ENCODE results near the gene MBD6.

The MBD6 gene

GRCh38 chr12:57536597-57536942 lies 13.9 kb downstream of the MBD6 start:
- no peak for DNase-seq (ENCODE audit: extremely low read depth, low read depth)
- no peak overlapping the region for H3K4me3 ChIP-seq (replicated peaks; ENCODE audit: low read depth, low read length)
- TF ChIP-seq, protein P1, sequence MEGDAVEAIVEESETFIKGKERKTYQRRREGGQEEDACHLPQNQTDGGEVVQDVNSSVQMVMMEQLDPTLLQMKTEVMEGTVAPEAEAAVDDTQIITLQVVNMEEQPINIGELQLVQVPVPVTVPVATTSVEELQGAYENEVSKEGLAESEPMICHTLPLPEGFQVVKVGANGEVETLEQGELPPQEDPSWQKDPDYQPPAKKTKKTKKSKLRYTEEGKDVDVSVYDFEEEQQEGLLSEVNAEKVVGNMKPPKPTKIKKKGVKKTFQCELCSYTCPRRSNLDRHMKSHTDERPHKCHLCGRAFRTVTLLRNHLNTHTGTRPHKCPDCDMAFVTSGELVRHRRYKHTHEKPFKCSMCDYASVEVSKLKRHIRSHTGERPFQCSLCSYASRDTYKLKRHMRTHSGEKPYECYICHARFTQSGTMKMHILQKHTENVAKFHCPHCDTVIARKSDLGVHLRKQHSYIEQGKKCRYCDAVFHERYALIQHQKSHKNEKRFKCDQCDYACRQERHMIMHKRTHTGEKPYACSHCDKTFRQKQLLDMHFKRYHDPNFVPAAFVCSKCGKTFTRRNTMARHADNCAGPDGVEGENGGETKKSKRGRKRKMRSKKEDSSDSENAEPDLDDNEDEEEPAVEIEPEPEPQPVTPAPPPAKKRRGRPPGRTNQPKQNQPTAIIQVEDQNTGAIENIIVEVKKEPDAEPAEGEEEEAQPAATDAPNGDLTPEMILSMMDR (IDR thresholded peaks at IDR 0.05; ENCODE audit: low read depth, low read length, missing control alignments): no peak

DNA sequence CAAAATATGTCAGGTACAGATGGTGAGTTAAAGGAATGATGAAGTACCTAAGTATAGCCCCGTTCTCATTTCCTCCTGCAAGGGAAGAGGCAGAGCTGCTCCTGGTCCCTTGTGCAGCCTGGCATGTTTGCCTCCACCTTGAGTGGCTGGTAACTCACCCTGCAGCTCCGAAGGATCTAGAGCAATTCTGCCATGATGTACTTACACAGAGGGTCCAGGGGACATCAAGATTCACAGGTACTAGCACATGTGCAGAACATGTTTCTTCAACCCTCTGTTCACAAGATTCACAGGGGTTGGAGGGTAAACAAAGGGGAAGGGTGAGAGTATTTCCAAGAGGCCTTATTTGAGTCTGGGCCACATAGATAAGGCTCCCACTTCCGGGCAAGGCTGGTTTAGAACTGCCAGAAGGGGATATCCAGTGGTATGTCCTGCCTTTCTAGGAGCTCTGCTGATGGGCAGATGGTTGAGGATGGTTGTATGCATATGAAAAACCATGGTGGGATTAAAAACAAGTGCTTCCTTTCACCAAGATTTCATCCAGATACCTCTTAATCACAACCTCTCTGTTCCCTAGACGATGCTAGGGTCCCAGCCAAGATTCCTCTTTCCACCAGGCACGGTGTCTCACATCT lies 16.6 kb downstream of the MBD6 start:
- no peak for DNase-seq (ENCODE audit: extremely low read depth, low read depth)
- TF ChIP-seq, protein P1 (IDR thresholded peaks at IDR 0.05; ENCODE audit: low read depth, low read length, missing control alignments): no peak
- no peak overlapping the region for H3K4me3 ChIP-seq (replicated peaks; ENCODE audit: low read depth, low read length)

GRCh38 chr12:57541001-57541400 lies 18.4 kb downstream of the MBD6 start:
- DNase-seq (ENCODE audit: extremely low read depth, low read depth): no peak
- H3K4me3 ChIP-seq (replicated peaks; ENCODE audit: low read depth, low read length): no peak overlapping the region
- TF ChIP-seq, protein P1 (IDR thresholded peaks at IDR 0.05; ENCODE audit: low read depth, low read length, missing control alignments): no peak

- TF ChIP-seq, protein P1 (IDR thresholded peaks at IDR 0.05; ENCODE audit: low read depth, low read length, missing control alignments): no peak
- no peak overlapping the region for H3K4me3 ChIP-seq (replicated peaks; ENCODE audit: low read depth, low read length)
- no peak for DNase-seq (ENCODE audit: extremely low read depth, low read depth)
Observed at GRCh38 chr12:57541717-57542116, 19.1 kb downstream of the MBD6 start.

DNA sequence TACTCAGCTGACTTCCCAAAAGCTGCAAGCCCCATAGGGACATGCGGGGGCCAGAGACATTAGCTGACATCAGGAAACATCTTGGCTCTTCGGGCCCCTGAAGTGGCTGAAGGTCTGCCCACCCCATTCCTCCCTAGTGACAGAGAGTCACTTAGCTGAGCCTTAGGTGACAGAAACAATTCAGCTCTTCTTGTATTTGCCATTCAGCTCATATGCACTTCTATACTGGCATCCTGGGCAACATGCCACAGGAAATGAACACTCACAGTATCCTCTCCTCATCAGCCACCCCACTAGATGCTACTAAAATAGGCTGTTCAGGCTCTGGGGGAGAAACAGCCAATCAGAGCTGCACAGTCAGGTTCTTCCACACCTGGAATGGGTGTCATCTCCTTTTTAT lies 21.0 kb downstream of the MBD6 start:
- TF ChIP-seq, protein P1 (IDR thresholded peaks at IDR 0.05; ENCODE audit: low read depth, low read length, missing control alignments): no peak
- no peak for DNase-seq (ENCODE audit: extremely low read depth, low read depth)

DNA sequence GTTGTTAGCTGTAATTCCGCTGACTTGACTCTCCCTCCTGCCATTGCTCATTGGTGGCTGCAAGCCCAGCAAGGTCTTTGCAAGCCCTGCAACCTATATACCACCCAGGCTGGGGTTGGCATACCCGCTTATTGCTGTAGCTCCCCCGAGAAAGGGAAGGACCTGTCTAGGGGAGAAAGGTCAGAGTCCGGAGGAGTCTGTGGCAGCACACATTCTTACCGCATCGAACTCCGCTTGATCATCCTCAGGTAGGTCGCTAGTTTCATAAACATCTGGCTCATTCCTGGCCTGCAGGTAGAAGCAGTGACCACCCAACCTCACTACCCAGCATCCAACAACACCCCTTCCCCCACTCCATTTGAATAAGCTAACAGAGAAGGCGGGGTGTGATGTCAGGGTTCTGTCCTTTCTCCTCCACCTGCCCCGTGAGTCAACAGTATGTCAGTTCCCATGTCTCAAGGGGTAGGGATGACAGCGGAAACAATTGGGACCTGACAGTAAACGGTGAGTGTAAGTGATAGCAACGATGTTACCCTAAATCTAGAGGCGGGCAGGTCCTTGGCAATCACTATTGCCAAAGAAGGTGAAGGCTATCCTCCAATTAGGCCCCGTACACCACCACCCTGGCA lies 23.3 kb downstream of the MBD6 start:
- TF ChIP-seq, protein P1 (IDR thresholded peaks at IDR 0.05; ENCODE audit: low read depth, low read length, missing control alignments): no peak
- DNase-seq (ENCODE audit: extremely low read depth, low read depth): no peak
- H3K4me3 ChIP-seq (replicated peaks; ENCODE audit: low read depth, low read length): peak overlapping the region; percentile 89

More for the DNA sequence above, 21.0 kb downstream of the MBD6 start:
- H3K4me3 ChIP-seq (replicated peaks; ENCODE audit: low read depth, low read length): no peak overlapping the region

All from HFF-Myc (cell line).